Prostate gland (tissue), 2 donors: ENCODE measurements around the gene C19orf85. TPM values are rescaled to one million over a fixed set of nuclear protein-coding genes. Genes with fewer than 3 reads are reported as not detected.
A peak's percentile ranks its signal among the peaks of the same experiment; 100 is the strongest.
"Not testable (repeated sequence)": the region's sequence is repeated elsewhere in the genome, so short reads cannot be mapped to it uniquely, and the experiment has no call there.

ENCODE experiments used
- DNase-seq: peaks from one replicate; pipeline ENCODE4 v3.0.0-alpha.2; 2019; ENCODE audit warnings: low spot score
- H3K27ac ChIP-seq, 2 donors: fragments of 200-600 bp; sonication (generic); 2 replicates each; pipeline ENCODE4 v1.5.1; 2017 to 2019
- H3K27me3 ChIP-seq: fragments of 200-600 bp; sonication (generic); replicated peaks from 2 replicates; pipeline ENCODE4 v1.5.1; 2019; ENCODE audit not compliant: insufficient read depth
- H3K36me3 ChIP-seq, 2 donors: fragments of 200-600 bp; sonication (generic); 1 replicate in 1 of 2; 2 replicates in 1 of 2; pipeline versions ENCODE4 v1.5.1 to v1.8.1; 2017 to 2019
- H3K4me1 ChIP-seq: fragments of 200-600 bp; sonication (generic); replicated peaks from 2 replicates; pipeline ENCODE4 v1.5.1; 2019
- H3K4me3 ChIP-seq, 2 donors: fragments of 200-600 bp; sonication (generic); 2 replicates each; pipeline ENCODE4 v1.5.1; 2017 to 2019
- H3K9me3 ChIP-seq: fragments of 200-600 bp; sonication (generic); 2 replicates; pipeline ENCODE4 v1.5.1; 2017
- POLR2A ChIP-seq: fragments of 450-650 bp; IDR thresholded peaks from one replicate; pipeline ENCODE4 v1.6.1; 2016; ENCODE audit warnings: antibody characterized with exemption, mild to moderate bottlenecking
- POLR2AphosphoS5 ChIP-seq: sonication (generic); formaldehyde crosslinking; IDR thresholded peaks from one replicate; pipeline ENCODE4 v1.6.1; 2017; ENCODE audit warnings: antibody characterized with exemption
- WGBS: methylation state at CpG from one replicate; pipeline ENCODE4 v1.1.5; 2018; 5-methylcytosine and 5-hydroxymethylcytosine counted together
- intact Hi-C: fragments of 100-400 bp; cut with DNase I; formaldehyde crosslinking; loops from one replicate; pipeline ENCODE4 v1.14.2; 2022
- total RNA-seq, 2 donors: library from RNA; depleted of rRNA; stranded (reverse); fragments of >200 nt; gene quantifications; one replicate each; pipeline ENCODE4 v1.1.0, GENCODE V29; 2016
- TF ChIP-seq, protein P1 (sequence below), 4 experiments: fragments of 200-600 bp in 2 of 4; fragments of 450-650 bp in 2 of 4; sonication (generic) in 2 of 4; IDR thresholded peaks; 1 replicate in 3 of 4; 2 replicates in 1 of 4; pipeline ENCODE4 v1.5.1; 2016 to 2019; ENCODE audit warnings: antibody characterized with exemption in 4 of 4, mild to moderate bottlenecking in 2 of 4, moderate library complexity in 2 of 4

Gene C19orf85
- total RNA-seq, 2 donors from 2014 or later = not detected

DNA sequence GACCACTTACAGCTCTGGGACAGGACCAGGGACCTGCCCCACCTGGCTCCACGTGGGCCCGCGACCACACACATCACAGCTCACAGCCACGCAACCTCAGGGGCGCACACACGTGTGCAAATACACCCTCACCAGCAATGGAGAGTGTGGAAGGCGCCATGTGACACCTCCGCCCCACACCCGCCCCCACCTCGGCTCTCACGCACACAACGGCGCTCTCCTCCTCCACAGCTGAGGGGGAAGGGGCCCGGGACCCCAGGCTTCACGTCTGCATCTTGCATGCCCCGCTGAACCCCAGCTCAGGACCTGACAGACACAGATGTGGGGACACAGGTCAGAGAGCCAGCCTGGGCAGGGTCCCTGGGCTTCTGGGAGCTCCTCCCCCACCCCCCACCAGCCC is 15.1 kb downstream of the C19orf85 start:
- 32% methylated on average over 16 of the region's 16 CpGs for WGBS
- TF ChIP-seq, protein P1, sequence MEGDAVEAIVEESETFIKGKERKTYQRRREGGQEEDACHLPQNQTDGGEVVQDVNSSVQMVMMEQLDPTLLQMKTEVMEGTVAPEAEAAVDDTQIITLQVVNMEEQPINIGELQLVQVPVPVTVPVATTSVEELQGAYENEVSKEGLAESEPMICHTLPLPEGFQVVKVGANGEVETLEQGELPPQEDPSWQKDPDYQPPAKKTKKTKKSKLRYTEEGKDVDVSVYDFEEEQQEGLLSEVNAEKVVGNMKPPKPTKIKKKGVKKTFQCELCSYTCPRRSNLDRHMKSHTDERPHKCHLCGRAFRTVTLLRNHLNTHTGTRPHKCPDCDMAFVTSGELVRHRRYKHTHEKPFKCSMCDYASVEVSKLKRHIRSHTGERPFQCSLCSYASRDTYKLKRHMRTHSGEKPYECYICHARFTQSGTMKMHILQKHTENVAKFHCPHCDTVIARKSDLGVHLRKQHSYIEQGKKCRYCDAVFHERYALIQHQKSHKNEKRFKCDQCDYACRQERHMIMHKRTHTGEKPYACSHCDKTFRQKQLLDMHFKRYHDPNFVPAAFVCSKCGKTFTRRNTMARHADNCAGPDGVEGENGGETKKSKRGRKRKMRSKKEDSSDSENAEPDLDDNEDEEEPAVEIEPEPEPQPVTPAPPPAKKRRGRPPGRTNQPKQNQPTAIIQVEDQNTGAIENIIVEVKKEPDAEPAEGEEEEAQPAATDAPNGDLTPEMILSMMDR (IDR thresholded peaks at IDR 0.05) = no peak
- TF ChIP-seq POLR2A (no peak), POLR2AphosphoS5 (no peak)
- Histone ChIP-seq H3K9me3 (no peaks in the 10 kb centered on the region), H3K4me1 (peaks cover 13% of the 10 kb centered on the region), H3K4me3 (no peak overlapping the region), H3K27ac (no peak overlapping the region), H3K27me3 (peaks cover 15% of the 10 kb centered on the region), H3K36me3 (no peaks in the 10 kb centered on the region)
- intact Hi-C loops = no loop called here
- DNase-seq = no peak

DNA sequence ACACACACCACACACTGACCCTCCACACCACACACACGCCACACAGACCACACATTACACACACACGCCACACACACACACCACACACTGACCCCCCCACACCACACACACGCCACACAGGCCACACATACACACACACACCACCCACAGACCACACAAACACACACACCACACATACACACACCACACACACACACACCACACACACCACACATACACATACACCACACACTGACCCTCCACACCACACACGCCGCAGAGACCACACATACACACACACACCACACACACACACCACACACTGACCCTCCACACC is 16.4 kb downstream of the C19orf85 start:
- H3K9me3 ChIP-seq, H3K27ac ChIP-seq, H3K4me3 ChIP-seq, intact Hi-C loops, DNase-seq, H3K36me3 ChIP-seq: not testable (repeated sequence)
- H3K27me3 ChIP-seq = peaks cover 26% of the 10 kb centered on the region
- peaks cover 13% of the 10 kb centered on the region for H3K4me1 ChIP-seq
- WGBS = 90% methylated on average over 5 of the region's 5 CpGs

DNA sequence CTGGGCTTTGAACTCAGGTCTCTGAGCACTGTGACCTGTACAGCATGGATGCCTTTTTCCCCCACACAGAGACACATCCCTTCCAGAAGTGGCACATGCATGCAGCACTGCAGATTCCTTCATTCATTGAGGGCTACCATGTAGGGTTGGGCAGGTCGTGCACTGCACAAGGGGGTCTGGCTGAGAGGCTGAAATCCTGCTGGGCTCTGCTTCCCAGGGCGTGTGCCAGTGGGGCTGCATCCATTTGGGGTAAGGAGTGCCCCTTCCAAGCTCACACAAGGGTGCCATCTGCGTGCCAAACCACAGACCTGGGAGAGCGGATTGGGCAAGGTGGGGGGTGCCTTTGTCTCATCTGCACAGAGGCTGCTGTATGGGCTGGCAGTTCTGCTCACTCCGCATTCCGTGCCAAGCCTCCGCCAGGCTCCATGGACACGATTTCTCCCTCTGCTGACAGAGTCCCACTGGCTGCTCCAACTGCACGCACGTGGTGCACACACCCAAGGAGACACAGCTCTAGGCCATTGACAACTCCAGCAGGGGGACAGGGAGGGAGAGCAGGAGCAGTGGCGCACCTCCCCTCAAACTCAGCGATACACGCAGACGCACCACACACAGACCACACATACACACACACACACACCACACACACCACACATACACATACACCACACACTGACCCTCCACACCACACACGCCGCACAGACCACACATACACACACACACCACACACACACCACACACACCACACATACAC is 17.0 kb downstream of the C19orf85 start:
- intact Hi-C loops = no loop called here
- peak; percentile 33 for DNase-seq
- peaks cover 13% of the 10 kb centered on the region for H3K4me1 ChIP-seq
- H3K36me3 ChIP-seq = no peaks in the 10 kb centered on the region
- H3K4me3 ChIP-seq = no peak overlapping the region
- WGBS = 20% methylated on average over 16 of the region's 16 CpGs
- peaks cover 26% of the 10 kb centered on the region for H3K27me3 ChIP-seq
- TF ChIP-seq POLR2AphosphoS5 = no peak
- TF ChIP-seq POLR2A = no peak
- TF ChIP-seq, protein P1 (IDR thresholded peaks at IDR 0.05) = no peak
- no peaks in the 10 kb centered on the region for H3K9me3 ChIP-seq
- no peak overlapping the region for H3K27ac ChIP-seq

DNA sequence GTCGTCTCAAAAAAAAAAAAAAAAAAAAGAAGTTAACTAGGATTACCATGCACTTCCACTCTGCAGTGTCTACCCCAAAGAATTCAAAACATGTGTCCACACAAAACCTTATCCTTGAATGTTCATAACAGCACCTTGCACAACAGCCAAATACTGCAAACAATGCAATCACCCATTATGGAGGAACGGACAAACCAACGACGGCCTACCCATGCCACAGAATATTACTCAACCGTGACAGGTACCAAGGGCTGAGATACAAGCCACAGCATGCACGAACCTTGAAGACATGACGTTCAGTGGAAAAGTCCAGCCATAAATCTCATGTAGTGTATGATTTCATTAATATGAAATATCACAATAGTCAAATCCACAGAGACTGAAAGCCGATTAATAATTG is 18.5 kb downstream of the C19orf85 start:
- DNase-seq = peak; percentile 18
- H3K27me3 ChIP-seq = peaks cover 20% of the 10 kb centered on the region
- H3K4me3 ChIP-seq = no peak overlapping the region
- no peaks in the 10 kb centered on the region for H3K36me3 ChIP-seq
- TF ChIP-seq, protein P1 (IDR thresholded peaks at IDR 0.05) = no peak
- TF ChIP-seq POLR2AphosphoS5 (peak; percentile 36), POLR2A (no peak)
- WGBS = 43% methylated on average over 8 of the region's 8 CpGs
- intact Hi-C loops = no loop called here
- no peaks in the 10 kb centered on the region for H3K9me3 ChIP-seq
- H3K4me1 ChIP-seq = no peaks in the 10 kb centered on the region
- H3K27ac ChIP-seq = no peak overlapping the region

GRCh38 chr19:55444646-55445045 is 19.9 kb downstream of the C19orf85 start:
- intact Hi-C loops = no loop called here
- Histone ChIP-seq H3K4me1 (no peaks in the 10 kb centered on the region), H3K36me3 (no peaks in the 10 kb centered on the region), H3K27me3 (peaks cover 32% of the 10 kb centered on the region), H3K4me3 (no peak overlapping the region), H3K27ac (no peak overlapping the region), H3K9me3 (no peaks in the 10 kb centered on the region)
- TF ChIP-seq POLR2A (no peak), POLR2AphosphoS5 (no peak)
- TF ChIP-seq, protein P1 (IDR thresholded peaks at IDR 0.05) = no peak
- no peak for DNase-seq
- 37% methylated on average over 11 of the region's 11 CpGs for WGBS
